DND-41 (cell line): ENCODE measurements around the gene MDM1.

Experiments
- ATAC-seq: fragments of 200-7000 bp; cut with Tn5 transposase; 3 replicates; pipeline ENCODE4 v1.9.1; 2021; ENCODE audit warnings: low read depth; ENCODE audit not compliant: insufficient read depth
- DNase-seq: peaks from one replicate; pipeline ENCODE4 v3.0.0-alpha.2; 2020
- H2AFZ ChIP-seq: 2 replicates; pipeline ENCODE4 v1.6.0; 2012; ENCODE audit warnings: low read depth, low read length
- H3K27ac ChIP-seq: 2 replicates; pipeline ENCODE4 v1.5.1; 2012; ENCODE audit warnings: low read length, inconsistent platforms
- H3K27me3 ChIP-seq: fragments of 200-600 bp; sonication (generic); 2 replicates; pipeline ENCODE4 v1.6.0; 2012; ENCODE audit warnings: low read length, mild to moderate bottlenecking, inconsistent platforms; ENCODE audit not compliant: insufficient read depth, poor library complexity
- H3K36me3 ChIP-seq: 2 replicates; pipeline ENCODE4 v1.5.1; 2012; ENCODE audit warnings: low read length, inconsistent platforms; ENCODE audit not compliant: insufficient read depth
- H3K4me1 ChIP-seq: 2 replicates; pipeline ENCODE4 v1.5.1; 2012; ENCODE audit warnings: mild to moderate bottlenecking, low read length; ENCODE audit not compliant: insufficient read depth
- H3K4me2 ChIP-seq: 2 replicates; pipeline ENCODE4 v1.6.0; 2012; ENCODE audit warnings: mild to moderate bottlenecking, moderate library complexity, low read length, inconsistent platforms; ENCODE audit not compliant: insufficient read depth
- H3K4me3 ChIP-seq, 2 experiments: fragments of 200-600 bp in 1 of 2; shearing (Covaris generic) in 1 of 2; 2 replicates each; pipeline ENCODE4 v1.5.1; 2012 to 2016; ENCODE audit warnings: inconsistent platforms in 2 of 2, low read length in 2 of 2, mild to moderate bottlenecking in 2 of 2, low read depth in 1 of 2, moderate library complexity in 1 of 2
- H3K79me2 ChIP-seq: 2 replicates; pipeline ENCODE4 v1.6.0; 2012; ENCODE audit warnings: low read length, inconsistent platforms; ENCODE audit not compliant: insufficient read depth
- H3K9ac ChIP-seq: 2 replicates; pipeline ENCODE4 v1.6.0; 2012; ENCODE audit warnings: low read depth, mild to moderate bottlenecking, inconsistent platforms, low read length, moderate library complexity
- H3K9me3 ChIP-seq: 2 replicates; pipeline ENCODE4 v1.5.1; 2012; ENCODE audit warnings: low read length, moderate library complexity, mild to moderate bottlenecking, inconsistent platforms; ENCODE audit not compliant: insufficient read depth, severe bottlenecking
- H4K20me1 ChIP-seq: 2 replicates; pipeline ENCODE4 v1.6.0; 2012; ENCODE audit warnings: low read length; ENCODE audit not compliant: insufficient read depth
- EZH2 ChIP-seq: IDR thresholded peaks from 3 replicates; pipeline ENCODE4 v1.6.1; 2012; ENCODE audit warnings: borderline replicate concordance, low read depth, mild to moderate bottlenecking, moderate library complexity, low read length, inconsistent platforms; ENCODE audit not compliant: severe bottlenecking
- TF ChIP-seq, protein P1 (sequence below): IDR thresholded peaks from 2 replicates; pipeline ENCODE4 v1.5.1; 2012; ENCODE audit warnings: borderline replicate concordance, low read length, moderate library complexity, mild to moderate bottlenecking; ENCODE audit not compliant: poor library complexity, severe bottlenecking; ENCODE audit errors: extremely low read depth

The MDM1 gene

DNA sequence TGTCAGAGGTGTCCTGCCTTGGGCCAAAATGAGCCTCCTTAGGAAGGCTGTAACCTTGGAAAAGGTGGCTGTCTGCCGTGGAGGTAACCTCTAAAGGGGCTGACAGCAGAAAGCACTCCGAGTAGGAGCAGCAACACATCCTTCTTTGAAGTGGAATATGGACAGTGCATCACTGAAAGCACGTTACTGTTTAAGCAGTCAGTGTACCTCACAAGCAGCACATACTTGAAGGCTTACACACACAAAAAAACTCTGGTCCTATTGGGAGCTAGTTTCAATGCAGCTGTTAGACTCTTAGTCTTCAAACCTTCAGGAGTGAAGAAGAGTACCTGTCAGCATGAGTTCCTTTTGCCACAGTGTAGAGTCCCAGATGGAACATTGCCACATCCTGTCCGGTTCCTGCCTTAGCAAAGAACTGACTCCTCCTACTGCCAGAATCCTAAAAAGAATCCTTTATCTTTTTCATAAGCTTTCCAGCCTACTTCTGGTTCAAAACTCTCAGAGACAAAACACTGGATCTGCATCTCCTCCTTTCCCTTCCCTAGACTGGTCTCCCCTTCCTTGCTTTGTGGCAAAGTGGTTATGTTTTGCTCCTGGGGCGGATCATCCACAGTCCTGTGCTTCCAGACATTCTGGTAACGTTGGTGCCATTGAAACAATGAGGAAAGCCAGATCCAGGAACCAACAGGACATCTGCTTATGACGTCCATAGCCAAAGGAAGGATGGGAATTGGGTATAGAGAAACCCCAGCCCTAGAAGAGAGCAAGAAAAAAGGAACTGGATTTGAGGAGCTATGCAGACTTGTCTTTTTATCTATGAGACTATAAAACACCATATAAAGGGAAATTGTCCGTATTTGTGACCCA, 8.5 kb upstream of the MDM1 start:
- DNase-seq (no peak), ATAC-seq (no peak)
- no peaks in the 10 kb centered on the region for H3K9me3 ChIP-seq
- no peak overlapping the region for H3K4me3 ChIP-seq
- TF ChIP-seq, protein P1, sequence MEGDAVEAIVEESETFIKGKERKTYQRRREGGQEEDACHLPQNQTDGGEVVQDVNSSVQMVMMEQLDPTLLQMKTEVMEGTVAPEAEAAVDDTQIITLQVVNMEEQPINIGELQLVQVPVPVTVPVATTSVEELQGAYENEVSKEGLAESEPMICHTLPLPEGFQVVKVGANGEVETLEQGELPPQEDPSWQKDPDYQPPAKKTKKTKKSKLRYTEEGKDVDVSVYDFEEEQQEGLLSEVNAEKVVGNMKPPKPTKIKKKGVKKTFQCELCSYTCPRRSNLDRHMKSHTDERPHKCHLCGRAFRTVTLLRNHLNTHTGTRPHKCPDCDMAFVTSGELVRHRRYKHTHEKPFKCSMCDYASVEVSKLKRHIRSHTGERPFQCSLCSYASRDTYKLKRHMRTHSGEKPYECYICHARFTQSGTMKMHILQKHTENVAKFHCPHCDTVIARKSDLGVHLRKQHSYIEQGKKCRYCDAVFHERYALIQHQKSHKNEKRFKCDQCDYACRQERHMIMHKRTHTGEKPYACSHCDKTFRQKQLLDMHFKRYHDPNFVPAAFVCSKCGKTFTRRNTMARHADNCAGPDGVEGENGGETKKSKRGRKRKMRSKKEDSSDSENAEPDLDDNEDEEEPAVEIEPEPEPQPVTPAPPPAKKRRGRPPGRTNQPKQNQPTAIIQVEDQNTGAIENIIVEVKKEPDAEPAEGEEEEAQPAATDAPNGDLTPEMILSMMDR, result no peak
- no peak for TF ChIP-seq EZH2
- H3K4me2 ChIP-seq, result no peak overlapping the region
- no peaks in the 10 kb centered on the region for H4K20me1 ChIP-seq
- H3K36me3 ChIP-seq, result no peaks in the 10 kb centered on the region
- no peaks in the 10 kb centered on the region for H3K79me2 ChIP-seq
- H3K27ac ChIP-seq, result no peak overlapping the region
- H3K27me3 ChIP-seq, result peaks cover 17% of the 10 kb centered on the region
- H2AFZ ChIP-seq, result no peak overlapping the region
- peaks cover 10% of the 10 kb centered on the region for H3K4me1 ChIP-seq
- no peak overlapping the region for H3K9ac ChIP-seq

DNA sequence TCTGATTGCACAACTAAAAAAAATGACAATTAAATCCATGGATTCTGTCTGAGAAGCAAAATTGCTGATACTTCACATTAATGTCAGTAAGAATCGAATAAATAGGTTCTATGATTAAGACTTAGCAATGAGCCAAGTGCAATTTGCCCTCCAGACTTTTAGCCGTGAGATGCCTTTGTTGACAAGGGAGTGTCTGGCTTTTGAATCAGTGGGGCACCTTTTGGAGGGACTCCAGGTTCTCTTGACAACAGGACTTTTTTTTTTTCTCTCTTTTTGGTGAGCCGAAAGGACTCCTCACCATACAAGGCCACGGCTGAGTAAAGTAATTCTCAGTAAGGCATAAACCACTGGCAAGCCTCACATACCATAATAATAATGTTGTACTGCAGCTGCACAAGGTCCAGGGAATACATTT, 4.7 kb upstream of the MDM1 start:
- TF ChIP-seq, protein P1, result no peak
- TF ChIP-seq EZH2, result no peak
- DNase-seq, result no peak
- H3K9me3 ChIP-seq, result no peaks in the 10 kb centered on the region
- peaks cover 9% of the 10 kb centered on the region; the same call in 1 of the 2 replicates for H3K4me1 ChIP-seq
- H3K27ac ChIP-seq, result no peak overlapping the region
- ATAC-seq, result no peak
- no peaks in the 10 kb centered on the region for H4K20me1 ChIP-seq
- no peaks in the 10 kb centered on the region for H3K36me3 ChIP-seq
- no peaks in the 10 kb centered on the region for H3K79me2 ChIP-seq
- H2AFZ ChIP-seq, result no peak overlapping the region
- no peak overlapping the region for H3K4me3 ChIP-seq
- H3K27me3 ChIP-seq, result peaks cover 7% of the 10 kb centered on the region
- H3K4me2 ChIP-seq, result no peak overlapping the region
- no peak overlapping the region for H3K9ac ChIP-seq

DNA sequence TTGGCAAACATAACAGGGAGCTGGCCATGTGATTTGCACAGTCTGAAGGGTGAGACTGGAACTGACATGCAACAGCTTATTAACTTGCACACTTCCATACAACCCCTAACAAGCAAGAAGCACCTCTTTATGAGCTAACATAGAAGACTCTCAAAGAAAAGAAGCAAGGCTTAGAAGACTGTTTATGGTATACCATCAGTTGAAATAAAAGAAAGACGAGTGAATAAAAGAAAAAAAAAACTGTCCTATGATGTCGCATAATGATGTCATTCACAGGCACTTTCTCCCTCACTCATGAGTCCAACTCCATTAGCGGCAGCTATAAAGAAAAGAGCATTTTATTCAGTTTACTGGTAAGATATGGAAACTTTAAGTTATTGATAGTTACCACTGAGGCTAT, 3.3 kb upstream of the MDM1 start:
- Histone ChIP-seq H3K79me2 (peaks cover 14% of the 10 kb centered on the region), H3K9me3 (no peaks in the 10 kb centered on the region), H3K27ac (no peak overlapping the region), H4K20me1 (no peaks in the 10 kb centered on the region), H3K36me3 (no peaks in the 10 kb centered on the region), H3K4me1 (peaks cover 21% of the 10 kb centered on the region), H3K4me2 (no peak overlapping the region), H3K4me3 (no peak overlapping the region), H3K27me3 (peaks cover 4% of the 10 kb centered on the region), H3K9ac (no peak overlapping the region), H2AFZ (no peak overlapping the region)
- no peak for DNase-seq
- ATAC-seq, result no peak
- no peak for TF ChIP-seq EZH2
- TF ChIP-seq, protein P1, result no peak
